ENCODE measurements around the gene ZIC4. TPM values are rescaled to one million over a fixed set of nuclear protein-coding genes. Genes with fewer than 3 reads are reported as not detected.

ZIC4 gene
- total RNA-seq, 3 donors from 2014 or later (not counting 1 experiment from before 2014, with no cell fraction given), result not detected

DNA sequence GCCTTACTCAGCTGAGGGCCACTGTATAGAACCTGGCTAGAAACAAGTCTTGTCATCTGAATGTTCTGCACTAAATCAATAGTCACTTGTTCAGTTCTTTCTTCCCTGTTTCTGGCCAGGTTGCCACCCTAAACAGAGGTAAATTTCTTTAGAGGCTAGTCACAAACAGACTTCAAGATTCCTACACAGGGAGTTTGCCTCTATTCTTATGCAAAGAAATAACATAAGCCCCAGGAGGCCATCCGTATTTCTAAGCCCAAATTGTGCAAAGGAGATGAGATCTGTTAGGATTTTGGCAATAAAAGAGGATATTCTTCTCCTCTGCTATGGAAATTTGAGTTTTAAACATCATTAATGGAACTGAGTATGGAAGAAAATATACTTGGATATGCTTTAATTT lies 4.9 kb downstream of the ZIC4 start:
- peaks cover 15% of the 10 kb centered on the region for H3K36me3 Mint-ChIP-seq
- Histone ChIP-seq H3K27me3 (ENCODE audit: control insufficient read depth, insufficient read depth, low read length) (peaks cover 45% of the 10 kb centered on the region), H3K36me3 (ENCODE audit: control insufficient read depth, insufficient read depth, low read length) (no peaks in the 10 kb centered on the region), H3K9me3 (ENCODE audit: control insufficient read depth, insufficient read depth, low read length) (peaks cover 31% of the 10 kb centered on the region), H3K27ac (ENCODE audit: low read length) (no peak overlapping the region), H3K4me1 (ENCODE audit: control insufficient read depth, insufficient read depth, low read length) (no peaks in the 10 kb centered on the region), H3K4me3 (ENCODE audit: low read length) (no peak overlapping the region)
- H3K4me3 Mint-ChIP-seq, result no peak overlapping the region
- H3K4me1 Mint-ChIP-seq, result no peaks in the 10 kb centered on the region
- TF ChIP-seq, protein P1, sequence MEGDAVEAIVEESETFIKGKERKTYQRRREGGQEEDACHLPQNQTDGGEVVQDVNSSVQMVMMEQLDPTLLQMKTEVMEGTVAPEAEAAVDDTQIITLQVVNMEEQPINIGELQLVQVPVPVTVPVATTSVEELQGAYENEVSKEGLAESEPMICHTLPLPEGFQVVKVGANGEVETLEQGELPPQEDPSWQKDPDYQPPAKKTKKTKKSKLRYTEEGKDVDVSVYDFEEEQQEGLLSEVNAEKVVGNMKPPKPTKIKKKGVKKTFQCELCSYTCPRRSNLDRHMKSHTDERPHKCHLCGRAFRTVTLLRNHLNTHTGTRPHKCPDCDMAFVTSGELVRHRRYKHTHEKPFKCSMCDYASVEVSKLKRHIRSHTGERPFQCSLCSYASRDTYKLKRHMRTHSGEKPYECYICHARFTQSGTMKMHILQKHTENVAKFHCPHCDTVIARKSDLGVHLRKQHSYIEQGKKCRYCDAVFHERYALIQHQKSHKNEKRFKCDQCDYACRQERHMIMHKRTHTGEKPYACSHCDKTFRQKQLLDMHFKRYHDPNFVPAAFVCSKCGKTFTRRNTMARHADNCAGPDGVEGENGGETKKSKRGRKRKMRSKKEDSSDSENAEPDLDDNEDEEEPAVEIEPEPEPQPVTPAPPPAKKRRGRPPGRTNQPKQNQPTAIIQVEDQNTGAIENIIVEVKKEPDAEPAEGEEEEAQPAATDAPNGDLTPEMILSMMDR (IDR thresholded peaks at IDR 0.05), result no peak
- intact Hi-C loops (cut with micrococcal nuclease), result no loop called here
- no peak overlapping the region for H3K27ac Mint-ChIP-seq
- peaks cover 46 to 52% of the 10 kb centered on the region in 2 donors for H3K27me3 Mint-ChIP-seq (ENCODE audit: low read depth in 2 of 2)
- WGBS (ENCODE audit: insufficient coverage), result 13% methylated on average over 1 of the region's 1 CpG
- ATAC-seq (no peak), DNase-seq (no peak)
- peaks cover 3 to 5% of the 10 kb centered on the region in 2 donors for H3K9me3 Mint-ChIP-seq

DNA sequence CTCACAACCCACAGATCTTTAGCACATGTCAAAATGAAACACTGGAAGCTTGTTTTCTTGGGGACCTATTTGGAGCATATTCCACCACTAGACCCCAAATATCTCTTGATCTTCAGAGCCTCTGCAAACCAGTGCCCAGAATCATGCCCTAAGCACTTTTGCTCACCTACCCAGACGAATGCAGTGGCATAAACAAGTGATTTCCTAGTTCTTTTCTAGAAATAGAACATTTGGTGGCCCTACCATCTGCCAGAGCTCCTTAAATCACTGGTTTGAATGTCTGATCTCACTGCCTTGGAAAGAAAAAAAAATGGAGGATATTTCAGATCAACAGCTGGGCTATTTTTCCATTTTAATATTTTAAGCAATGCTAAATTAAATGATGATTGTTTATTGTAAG lies 5.3 kb downstream of the ZIC4 start:
- Mint-ChIP-seq H3K36me3 (peaks cover 15% of the 10 kb centered on the region), H3K4me3 (no peak overlapping the region), H3K9me3 (peaks cover 3 to 5% of the 10 kb centered on the region in 2 donors), H3K27ac (no peak overlapping the region), H3K27me3 (ENCODE audit: low read depth in 2 of 2) (peaks cover 44 to 50% of the 10 kb centered on the region in 2 donors), H3K4me1 (no peaks in the 10 kb centered on the region)
- intact Hi-C loops (cut with micrococcal nuclease), result no loop called here
- DNase-seq (no peak), ATAC-seq (no peak)
- H3K4me3 ChIP-seq (ENCODE audit: low read length), result no peak overlapping the region
- H3K27me3 ChIP-seq (ENCODE audit: control insufficient read depth, insufficient read depth, low read length), result peaks cover 46% of the 10 kb centered on the region
- peaks cover 31% of the 10 kb centered on the region for H3K9me3 ChIP-seq (ENCODE audit: control insufficient read depth, insufficient read depth, low read length)
- H3K36me3 ChIP-seq (ENCODE audit: control insufficient read depth, insufficient read depth, low read length), result no peaks in the 10 kb centered on the region
- 14% methylated on average over 1 of the region's 1 CpG for WGBS (ENCODE audit: insufficient coverage)
- no peak overlapping the region for H3K27ac ChIP-seq (ENCODE audit: low read length)
- no peaks in the 10 kb centered on the region for H3K4me1 ChIP-seq (ENCODE audit: control insufficient read depth, insufficient read depth, low read length)
- TF ChIP-seq, protein P1 (IDR thresholded peaks at IDR 0.05), result no peak

DNA sequence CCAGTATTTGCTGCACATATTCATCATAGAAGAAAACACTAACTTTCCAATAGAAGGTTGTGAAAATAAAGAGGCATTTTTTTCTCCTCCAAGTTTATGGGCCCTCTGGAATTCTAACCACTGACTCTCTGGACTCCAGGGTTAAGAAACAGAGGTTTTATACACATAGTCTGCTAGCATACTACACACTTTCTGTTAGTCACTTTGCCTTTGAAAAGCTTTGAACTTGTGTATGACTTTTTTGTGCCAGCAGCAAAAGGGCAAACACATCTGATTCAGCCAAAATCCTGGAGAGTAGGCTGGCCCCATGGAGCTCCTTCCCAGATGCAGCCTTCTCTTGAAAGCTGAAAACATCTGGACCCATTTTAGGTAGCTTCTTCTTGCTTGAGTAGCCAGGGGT lies 6.2 kb downstream of the ZIC4 start:
- H3K27me3 ChIP-seq (ENCODE audit: control insufficient read depth, insufficient read depth, low read length), result peaks cover 44% of the 10 kb centered on the region
- no peaks in the 10 kb centered on the region for H3K36me3 ChIP-seq (ENCODE audit: control insufficient read depth, insufficient read depth, low read length)
- peaks cover 47 to 55% of the 10 kb centered on the region in 2 donors for H3K27me3 Mint-ChIP-seq (ENCODE audit: low read depth in 2 of 2)
- H3K4me3 Mint-ChIP-seq, result no peak overlapping the region
- no peak overlapping the region for H3K27ac ChIP-seq (ENCODE audit: low read length)
- no peaks in the 10 kb centered on the region for H3K4me1 Mint-ChIP-seq
- H3K4me3 ChIP-seq (ENCODE audit: low read length), result no peak overlapping the region
- no peaks in the 10 kb centered on the region for H3K4me1 ChIP-seq (ENCODE audit: control insufficient read depth, insufficient read depth, low read length)
- ATAC-seq (no peak), DNase-seq (no peak)
- intact Hi-C loops (cut with micrococcal nuclease), result no loop called here
- H3K9me3 ChIP-seq (ENCODE audit: control insufficient read depth, insufficient read depth, low read length), result peaks cover 22% of the 10 kb centered on the region
- H3K9me3 Mint-ChIP-seq, result peaks cover 3 to 5% of the 10 kb centered on the region in 2 donors
- TF ChIP-seq, protein P1 (IDR thresholded peaks at IDR 0.05), result no peak
- peaks cover 15% of the 10 kb centered on the region for H3K36me3 Mint-ChIP-seq
- H3K27ac Mint-ChIP-seq, result no peak overlapping the region

DNA sequence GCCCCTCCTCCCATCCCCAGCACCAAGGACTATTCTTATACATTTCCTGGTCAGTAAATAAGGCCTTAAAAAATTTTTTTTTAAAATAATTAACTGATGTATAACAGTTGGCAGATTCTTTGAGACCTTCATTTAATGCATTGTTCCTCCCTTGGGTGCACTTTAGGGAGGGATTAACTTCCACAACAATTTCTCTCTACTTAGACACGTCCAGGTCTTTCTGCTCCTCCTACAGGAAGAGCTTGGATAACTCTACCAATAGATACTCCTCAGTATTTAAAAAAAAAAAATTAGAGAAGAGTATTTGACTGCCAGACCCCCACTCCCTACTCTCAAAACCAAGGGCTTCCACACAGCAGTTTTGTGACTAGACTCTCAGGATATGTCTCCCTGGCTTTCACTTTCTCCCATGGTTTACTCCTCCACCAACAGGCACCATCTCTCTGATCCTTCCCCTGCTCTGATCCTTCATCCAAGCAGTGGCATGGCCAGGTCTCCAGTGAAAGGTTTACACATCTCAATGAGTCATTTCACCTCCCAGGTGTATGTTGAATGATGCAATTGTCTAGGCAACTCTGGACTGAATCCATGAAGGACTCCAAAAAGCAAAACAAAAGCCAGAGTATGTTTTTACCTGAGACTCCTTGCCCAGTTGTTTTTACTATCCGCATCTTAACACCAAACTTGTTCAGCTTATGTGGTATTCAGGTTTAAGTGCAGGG lies 7.4 kb downstream of the ZIC4 start:
- H3K4me1 Mint-ChIP-seq, result peaks cover 0 to 3% of the 10 kb centered on the region in 2 donors
- no peak for DNase-seq
- 20% methylated on average over 1 of the region's 2 CpGs for WGBS (ENCODE audit: insufficient coverage)
- H3K27me3 Mint-ChIP-seq (ENCODE audit: low read depth in 2 of 2), result peaks cover 54 to 57% of the 10 kb centered on the region in 2 donors
- peaks cover 14% of the 10 kb centered on the region for H3K36me3 Mint-ChIP-seq
- H3K9me3 Mint-ChIP-seq, result peaks cover 3 to 5% of the 10 kb centered on the region in 2 donors
- no peak overlapping the region for H3K27ac Mint-ChIP-seq
- H3K4me3 Mint-ChIP-seq, result no peak overlapping the region
- Histone ChIP-seq H3K4me1 (ENCODE audit: control insufficient read depth, insufficient read depth, low read length) (no peaks in the 10 kb centered on the region), H3K4me3 (ENCODE audit: low read length) (no peak overlapping the region), H3K27me3 (ENCODE audit: control insufficient read depth, insufficient read depth, low read length) (peaks cover 43% of the 10 kb centered on the region), H3K27ac (ENCODE audit: low read length) (no peak overlapping the region), H3K9me3 (ENCODE audit: control insufficient read depth, insufficient read depth, low read length) (peaks cover 21% of the 10 kb centered on the region), H3K36me3 (ENCODE audit: control insufficient read depth, insufficient read depth, low read length) (no peaks in the 10 kb centered on the region)
- ATAC-seq, result no peak
- intact Hi-C loops (cut with micrococcal nuclease), result no loop called here
- TF ChIP-seq, protein P1 (IDR thresholded peaks at IDR 0.05), result no peak
